ENCODE results near the gene SIK3.

SIK3 gene

DNA sequence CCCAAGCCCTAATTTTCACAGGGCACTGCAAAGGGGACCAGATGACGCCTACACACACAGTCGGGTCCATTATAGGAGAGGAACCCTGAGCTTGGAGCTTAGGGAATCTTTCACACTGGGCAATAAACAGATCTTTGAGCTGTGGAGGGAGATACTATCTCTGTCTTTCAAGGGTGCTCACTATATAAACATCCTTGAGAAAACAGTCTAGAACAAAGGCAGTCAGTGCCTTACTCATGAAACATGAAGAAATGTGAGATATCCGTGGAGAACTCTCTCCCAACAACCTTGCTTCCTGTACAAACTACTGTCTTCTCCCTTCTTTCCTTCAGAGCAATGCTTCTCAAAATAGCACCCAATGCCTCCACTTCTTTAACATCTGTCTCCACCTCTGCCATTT, 151.8 kb downstream of the SIK3 start:
- no peak overlapping the region for H3K4me3 ChIP-seq (ENCODE audit: low read depth, low read length)
- DNase-seq (ENCODE audit: low read depth, low spot score) = no peak
- POLR2A ChIA-PET = no interaction called here
- CTCF ChIA-PET = interaction anchor here (1.0 to 2.0 kb wide), 2 partner anchors 9 to 11 kb away, joined by 3 to 6 read pairs; no protein-coding TSS in a partner anchor
- TF ChIP-seq, protein P1, sequence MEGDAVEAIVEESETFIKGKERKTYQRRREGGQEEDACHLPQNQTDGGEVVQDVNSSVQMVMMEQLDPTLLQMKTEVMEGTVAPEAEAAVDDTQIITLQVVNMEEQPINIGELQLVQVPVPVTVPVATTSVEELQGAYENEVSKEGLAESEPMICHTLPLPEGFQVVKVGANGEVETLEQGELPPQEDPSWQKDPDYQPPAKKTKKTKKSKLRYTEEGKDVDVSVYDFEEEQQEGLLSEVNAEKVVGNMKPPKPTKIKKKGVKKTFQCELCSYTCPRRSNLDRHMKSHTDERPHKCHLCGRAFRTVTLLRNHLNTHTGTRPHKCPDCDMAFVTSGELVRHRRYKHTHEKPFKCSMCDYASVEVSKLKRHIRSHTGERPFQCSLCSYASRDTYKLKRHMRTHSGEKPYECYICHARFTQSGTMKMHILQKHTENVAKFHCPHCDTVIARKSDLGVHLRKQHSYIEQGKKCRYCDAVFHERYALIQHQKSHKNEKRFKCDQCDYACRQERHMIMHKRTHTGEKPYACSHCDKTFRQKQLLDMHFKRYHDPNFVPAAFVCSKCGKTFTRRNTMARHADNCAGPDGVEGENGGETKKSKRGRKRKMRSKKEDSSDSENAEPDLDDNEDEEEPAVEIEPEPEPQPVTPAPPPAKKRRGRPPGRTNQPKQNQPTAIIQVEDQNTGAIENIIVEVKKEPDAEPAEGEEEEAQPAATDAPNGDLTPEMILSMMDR (IDR thresholded peaks at IDR 0.05; ENCODE audit: insufficient read depth, low read length, missing control alignments) = no peak

- TF ChIP-seq, protein P1 (IDR thresholded peaks at IDR 0.05; ENCODE audit: insufficient read depth, low read length, missing control alignments) = no peak
- DNase-seq (ENCODE audit: low read depth, low spot score) = no peak
- no peak overlapping the region for H3K4me3 ChIP-seq (ENCODE audit: low read depth, low read length)
- ChIA-PET POLR2A (no interaction called here), CTCF (interaction anchor here (1.4 kb wide), 1 partner anchor 11 kb away, joined by 3 read pairs; no protein-coding TSS in a partner anchor)
Measured at GRCh38 chr11:116939499-116939898, 158.7 kb downstream of the SIK3 start.

DNA sequence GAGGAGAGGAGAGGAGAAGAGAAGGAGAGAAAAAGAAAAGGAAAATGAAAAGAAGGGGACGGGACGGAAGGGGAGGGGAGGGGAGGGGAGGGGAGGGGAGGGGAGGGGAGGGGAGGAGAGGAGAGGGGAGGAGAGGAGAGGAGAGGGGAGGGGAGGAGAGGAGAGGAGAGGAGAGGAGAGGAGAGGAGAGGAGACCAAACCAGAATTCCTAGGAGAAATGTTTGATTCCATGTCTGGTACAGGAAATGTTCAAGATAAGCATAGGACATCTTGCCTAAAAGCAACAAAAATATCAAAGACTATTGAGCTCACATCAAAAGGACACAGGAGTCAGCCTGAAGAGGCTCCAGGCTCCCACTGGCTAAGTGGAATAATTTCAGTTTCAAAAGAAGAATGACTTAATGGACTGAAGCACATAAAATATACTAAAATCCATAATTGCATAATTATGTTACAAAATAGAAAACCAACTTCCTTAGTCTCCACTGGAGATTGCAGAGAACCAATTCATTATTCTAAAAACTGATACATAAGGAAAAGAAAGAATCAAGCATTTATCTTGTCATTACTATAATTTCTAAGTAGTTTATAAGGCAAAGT, 159.7 kb downstream of the SIK3 start:
- no peak for DNase-seq (ENCODE audit: low read depth, low spot score)
- TF ChIP-seq, protein P1 (IDR thresholded peaks at IDR 0.05; ENCODE audit: insufficient read depth, low read length, missing control alignments) = no peak
- ChIA-PET POLR2A (no interaction called here), CTCF (interaction anchor here (1.4 kb wide), 1 partner anchor 10 kb away, joined by 3 read pairs; no protein-coding TSS in a partner anchor)
- H3K4me3 ChIP-seq (ENCODE audit: low read depth, low read length) = no peak overlapping the region

- H3K4me3 ChIP-seq (ENCODE audit: low read depth, low read length) = no peak overlapping the region
- TF ChIP-seq, protein P1 (IDR thresholded peaks at IDR 0.05; ENCODE audit: insufficient read depth, low read length, missing control alignments) = no peak
- CTCF ChIA-PET = no interaction called here
- POLR2A ChIA-PET = no interaction called here
- DNase-seq (ENCODE audit: low read depth, low spot score) = no peak
Measured at GRCh38 chr11:116936754-116937446, 161.3 kb downstream of the SIK3 start.

DNA sequence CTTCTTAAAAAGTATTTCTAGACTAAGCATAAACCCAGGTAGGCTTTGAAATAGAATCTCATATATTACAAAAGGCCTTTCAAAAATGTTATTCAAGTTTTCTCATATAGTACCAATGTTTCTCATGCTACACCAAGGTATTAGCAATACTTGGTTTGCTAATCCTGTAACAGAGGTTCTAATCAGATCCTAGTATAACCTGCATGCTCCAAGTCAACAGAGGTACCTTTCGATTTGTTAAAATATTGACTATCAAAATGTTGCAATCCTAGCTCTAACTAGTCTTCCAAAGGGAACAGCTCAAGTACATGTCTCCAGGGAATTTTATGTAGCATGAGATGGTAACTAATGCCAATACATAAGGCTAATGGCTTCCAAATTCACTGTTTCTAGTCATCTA, 162.7 kb downstream of the SIK3 start:
- TF ChIP-seq, protein P1 (IDR thresholded peaks at IDR 0.05; ENCODE audit: insufficient read depth, low read length, missing control alignments) = no peak
- ChIA-PET POLR2A (no interaction called here), CTCF (no interaction called here)
- no peak overlapping the region for H3K4me3 ChIP-seq (ENCODE audit: low read depth, low read length)
- DNase-seq (ENCODE audit: low read depth, low spot score) = no peak

- DNase-seq (ENCODE audit: low read depth, low spot score) = no peak
- ChIA-PET CTCF (no interaction called here), POLR2A (no interaction called here)
- TF ChIP-seq, protein P1 (IDR thresholded peaks at IDR 0.05; ENCODE audit: insufficient read depth, low read length, missing control alignments) = no peak
- no peak overlapping the region for H3K4me3 ChIP-seq (ENCODE audit: low read depth, low read length)
Measured at GRCh38 chr11:116935089-116935488, 163.1 kb downstream of the SIK3 start.

Data from AG04449 (cell line).